Astrocyte of the cerebellum (primary cell): ENCODE results near the gene PACRG.
"Not testable (repeated sequence)": the region's sequence is repeated elsewhere in the genome, so short reads cannot be mapped to it uniquely, and the experiment has no call there.

Source experiments
- DNase-seq: peaks from one replicate; pipeline ENCODE4 v3.0.0-alpha.2; 2011; ENCODE audit warnings: low read depth
- H3K4me3 ChIP-seq: 2 replicates; pipeline ENCODE4 v1.5.1; 2011; ENCODE audit warnings: mild to moderate bottlenecking, low read depth, low read length, moderate library complexity
- in situ Hi-C: cut with HindIII; loops from 2 replicates; pipeline ENCODE4 v1.10.0; 2017; ENCODE audit warnings: low sequenced_read_pairs
- TF ChIP-seq, protein P1 (sequence below): IDR thresholded peaks from 2 replicates; pipeline ENCODE4 v1.5.1; 2012; ENCODE audit warnings: low read length, low read depth, moderate library complexity, mild to moderate bottlenecking; ENCODE audit errors: missing control alignments

Gene PACRG

DNA sequence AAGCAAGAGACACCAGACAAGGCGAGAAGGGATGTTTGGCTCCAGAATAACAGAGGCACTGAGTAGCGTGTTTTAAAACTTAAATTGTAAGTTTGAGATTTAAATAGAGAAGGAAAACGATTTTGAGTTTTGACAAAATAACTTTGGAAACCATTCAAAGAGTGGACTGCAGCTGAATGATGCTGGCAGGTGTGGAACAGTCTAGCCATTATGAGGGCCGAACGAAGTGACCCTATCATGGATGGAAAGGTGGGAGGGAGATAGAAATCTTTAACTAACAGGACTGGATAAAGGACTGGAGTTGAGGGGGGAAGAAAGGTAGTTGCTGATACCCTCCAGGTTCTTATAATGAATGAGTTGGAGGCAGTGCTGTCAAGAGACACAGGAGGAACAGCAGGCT is 248.4 kb downstream of the PACRG start:
- in situ Hi-C loops: no loop called here
- H3K4me3 ChIP-seq: no peak overlapping the region
- TF ChIP-seq, protein P1, sequence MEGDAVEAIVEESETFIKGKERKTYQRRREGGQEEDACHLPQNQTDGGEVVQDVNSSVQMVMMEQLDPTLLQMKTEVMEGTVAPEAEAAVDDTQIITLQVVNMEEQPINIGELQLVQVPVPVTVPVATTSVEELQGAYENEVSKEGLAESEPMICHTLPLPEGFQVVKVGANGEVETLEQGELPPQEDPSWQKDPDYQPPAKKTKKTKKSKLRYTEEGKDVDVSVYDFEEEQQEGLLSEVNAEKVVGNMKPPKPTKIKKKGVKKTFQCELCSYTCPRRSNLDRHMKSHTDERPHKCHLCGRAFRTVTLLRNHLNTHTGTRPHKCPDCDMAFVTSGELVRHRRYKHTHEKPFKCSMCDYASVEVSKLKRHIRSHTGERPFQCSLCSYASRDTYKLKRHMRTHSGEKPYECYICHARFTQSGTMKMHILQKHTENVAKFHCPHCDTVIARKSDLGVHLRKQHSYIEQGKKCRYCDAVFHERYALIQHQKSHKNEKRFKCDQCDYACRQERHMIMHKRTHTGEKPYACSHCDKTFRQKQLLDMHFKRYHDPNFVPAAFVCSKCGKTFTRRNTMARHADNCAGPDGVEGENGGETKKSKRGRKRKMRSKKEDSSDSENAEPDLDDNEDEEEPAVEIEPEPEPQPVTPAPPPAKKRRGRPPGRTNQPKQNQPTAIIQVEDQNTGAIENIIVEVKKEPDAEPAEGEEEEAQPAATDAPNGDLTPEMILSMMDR: no peak
- DNase-seq: no peak

GRCh38 chr6:162983234-162983633 is 255.5 kb downstream of the PACRG start:
- DNase-seq, in situ Hi-C loops, H3K4me3 ChIP-seq: not testable (repeated sequence)

- in situ Hi-C loops: no loop called here
- TF ChIP-seq, protein P1: no peak
- DNase-seq: no peak
- no peak overlapping the region for H3K4me3 ChIP-seq
Observed at GRCh38 chr6:162998777-162999176, 271.0 kb downstream of the PACRG start.

GRCh38 chr6:162999575-163000285 is 272.0 kb downstream of the PACRG start:
- in situ Hi-C loops: no loop called here
- H3K4me3 ChIP-seq: no peak overlapping the region
- peak; percentile 32 for DNase-seq
- TF ChIP-seq, protein P1: no peak

DNA sequence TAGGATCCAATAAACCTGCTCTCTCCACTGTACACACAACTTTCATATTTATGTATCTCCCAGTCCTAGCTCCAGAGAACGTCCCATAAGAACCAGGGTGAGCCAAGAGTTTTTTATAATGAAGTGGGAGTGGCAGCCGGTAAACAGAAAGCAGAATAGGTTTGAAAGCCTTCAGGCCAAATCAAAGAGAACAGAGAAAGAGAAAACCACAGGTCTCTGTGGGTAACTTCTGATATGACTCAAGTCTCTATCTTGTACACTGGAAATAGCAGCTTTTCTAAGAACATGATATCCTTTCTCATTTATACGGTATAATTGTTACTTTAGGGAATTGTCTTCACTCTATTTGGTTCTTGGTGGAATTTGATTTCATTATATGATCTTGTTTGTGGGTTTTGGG is 273.6 kb downstream of the PACRG start:
- in situ Hi-C loops: no loop called here
- peak; percentile 22 for DNase-seq

GRCh38 chr6:163008186-163008585 is 280.4 kb downstream of the PACRG start:
- DNase-seq: peak; percentile 65
- TF ChIP-seq, protein P1: no peak
- no peak overlapping the region for H3K4me3 ChIP-seq
- in situ Hi-C loops: no loop called here

More for the DNA sequence above, 273.6 kb downstream of the PACRG start:
- TF ChIP-seq, protein P1: no peak
- no peak overlapping the region for H3K4me3 ChIP-seq

DNA sequence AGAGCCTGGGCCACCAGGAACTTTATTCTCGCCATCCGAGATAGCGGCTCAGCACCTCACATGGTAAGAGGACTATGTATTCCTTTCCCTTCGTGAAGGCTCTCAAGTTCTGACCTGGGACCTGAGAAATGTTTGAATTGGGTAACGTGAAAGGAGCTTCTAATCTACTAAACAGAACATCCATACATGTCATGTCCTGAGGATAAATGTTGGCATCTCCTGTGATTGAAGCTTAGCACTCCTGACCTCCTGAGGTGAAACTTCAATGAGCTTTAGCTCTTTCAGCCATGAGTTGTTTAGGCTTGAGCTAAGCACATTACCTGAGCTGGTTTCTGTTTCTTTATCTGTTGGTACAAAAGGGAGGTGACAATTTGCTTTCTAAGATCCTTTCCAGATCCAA is 280.9 kb downstream of the PACRG start:
- no peak for DNase-seq
- TF ChIP-seq, protein P1: no peak
- in situ Hi-C loops: no loop called here
- no peak overlapping the region for H3K4me3 ChIP-seq
